BJ (cell line): ENCODE measurements around the gene ARR3. TPM values are rescaled to one million over a fixed set of nuclear protein-coding genes. Genes with fewer than 3 reads are reported as not detected.

Source experiments
- CTCF ChIA-PET: fragments of 350-600 bp; formaldehyde crosslinking; extraction: SDS; loops from one replicate; lab custom pipeline; 2021; ENCODE audit warnings: antibody characterized with exemption, inconsistent platforms; lab: Yijun Ruan, JAX
- POLR2A ChIA-PET: fragments of 300-600 bp; sonication (Branson Sonifier 250); formaldehyde crosslinking; extraction: SDS; loops from one replicate; lab custom pipeline; 2021; ENCODE audit warnings: antibody characterized with exemption; lab: Charles Lee
- DNase-seq: peaks from one replicate; pipeline ENCODE4 v3.0.0-alpha.2; 2011; ENCODE audit warnings: low read depth
- H3K27me3 ChIP-seq: 2 replicates; pipeline ENCODE4 v1.6.0; 2011; ENCODE audit warnings: low read length; ENCODE audit not compliant: control insufficient read depth, insufficient read depth
- H3K36me3 ChIP-seq: 2 replicates; pipeline ENCODE4 v1.5.1; 2011; ENCODE audit warnings: low read length; ENCODE audit not compliant: control insufficient read depth, insufficient read depth
- H3K4me3 ChIP-seq: 2 replicates; pipeline ENCODE4 v1.5.1; 2011; ENCODE audit warnings: low read depth, mild to moderate bottlenecking, control low read depth, low read length
- polyA minus RNA-seq: library from RNA; depleted of rRNA, polyadenylated mRNA; stranded (reverse); fragments of >200 nt; gene quantifications from 2 replicates; pipeline ENCODE4 v1.2.3, GENCODE V29; 2011; rRNA and poly(A)+ RNA removed
- polyA plus RNA-seq: library from polyadenylated mRNA; depleted of rRNA; stranded (reverse); fragments of >200 nt; gene quantifications from 2 replicates; pipeline ENCODE4 v1.2.3, GENCODE V29; 2011; rRNA removed
- TF ChIP-seq, protein P1 (sequence below): IDR thresholded peaks from 2 replicates; pipeline ENCODE4 v1.5.1; 2011; ENCODE audit warnings: low read depth, mild to moderate bottlenecking, control low read depth, inconsistent platforms, low read length, moderate library complexity; ENCODE audit not compliant: insufficient read depth

Gene ARR3
- polyA plus RNA-seq = not detected in 2 replicates
- not detected in 2 replicates for polyA minus RNA-seq

DNA sequence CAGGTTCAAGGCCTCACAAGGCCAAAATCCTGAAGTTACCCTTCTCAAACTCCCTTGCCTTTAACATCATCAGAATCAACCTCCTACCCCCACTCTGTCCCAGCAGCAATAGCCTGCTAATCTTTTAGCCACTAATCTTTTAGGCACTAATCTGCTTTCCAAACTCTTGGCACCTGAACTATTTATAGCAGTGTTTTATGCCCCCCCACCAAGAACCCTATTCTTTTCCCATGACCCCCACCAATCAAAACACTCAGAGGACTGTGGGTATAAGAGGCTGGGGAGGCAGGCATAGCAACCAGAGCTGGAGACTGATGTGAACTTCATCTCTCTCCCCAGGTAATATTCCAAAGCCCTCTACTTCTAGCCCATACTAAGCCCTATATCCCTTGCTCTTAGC lies at the start of gene ARR3:
Gene ARR3 (plus strand): TSS at position 301 of the 400 bp plus-strand sequence. CDS start 1,052 bp downstream, outside the sequence.
- Histone ChIP-seq H3K36me3 (no peaks in the 10 kb centered on the region), H3K4me3 (no peak within 1 kb of the TSS), H3K27me3 (no peaks in the 10 kb centered on the region)
- ChIA-PET POLR2A (no interaction called here), CTCF (no interaction called here)
- TF ChIP-seq, protein P1, sequence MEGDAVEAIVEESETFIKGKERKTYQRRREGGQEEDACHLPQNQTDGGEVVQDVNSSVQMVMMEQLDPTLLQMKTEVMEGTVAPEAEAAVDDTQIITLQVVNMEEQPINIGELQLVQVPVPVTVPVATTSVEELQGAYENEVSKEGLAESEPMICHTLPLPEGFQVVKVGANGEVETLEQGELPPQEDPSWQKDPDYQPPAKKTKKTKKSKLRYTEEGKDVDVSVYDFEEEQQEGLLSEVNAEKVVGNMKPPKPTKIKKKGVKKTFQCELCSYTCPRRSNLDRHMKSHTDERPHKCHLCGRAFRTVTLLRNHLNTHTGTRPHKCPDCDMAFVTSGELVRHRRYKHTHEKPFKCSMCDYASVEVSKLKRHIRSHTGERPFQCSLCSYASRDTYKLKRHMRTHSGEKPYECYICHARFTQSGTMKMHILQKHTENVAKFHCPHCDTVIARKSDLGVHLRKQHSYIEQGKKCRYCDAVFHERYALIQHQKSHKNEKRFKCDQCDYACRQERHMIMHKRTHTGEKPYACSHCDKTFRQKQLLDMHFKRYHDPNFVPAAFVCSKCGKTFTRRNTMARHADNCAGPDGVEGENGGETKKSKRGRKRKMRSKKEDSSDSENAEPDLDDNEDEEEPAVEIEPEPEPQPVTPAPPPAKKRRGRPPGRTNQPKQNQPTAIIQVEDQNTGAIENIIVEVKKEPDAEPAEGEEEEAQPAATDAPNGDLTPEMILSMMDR = no peak
- no peak for DNase-seq

DNA sequence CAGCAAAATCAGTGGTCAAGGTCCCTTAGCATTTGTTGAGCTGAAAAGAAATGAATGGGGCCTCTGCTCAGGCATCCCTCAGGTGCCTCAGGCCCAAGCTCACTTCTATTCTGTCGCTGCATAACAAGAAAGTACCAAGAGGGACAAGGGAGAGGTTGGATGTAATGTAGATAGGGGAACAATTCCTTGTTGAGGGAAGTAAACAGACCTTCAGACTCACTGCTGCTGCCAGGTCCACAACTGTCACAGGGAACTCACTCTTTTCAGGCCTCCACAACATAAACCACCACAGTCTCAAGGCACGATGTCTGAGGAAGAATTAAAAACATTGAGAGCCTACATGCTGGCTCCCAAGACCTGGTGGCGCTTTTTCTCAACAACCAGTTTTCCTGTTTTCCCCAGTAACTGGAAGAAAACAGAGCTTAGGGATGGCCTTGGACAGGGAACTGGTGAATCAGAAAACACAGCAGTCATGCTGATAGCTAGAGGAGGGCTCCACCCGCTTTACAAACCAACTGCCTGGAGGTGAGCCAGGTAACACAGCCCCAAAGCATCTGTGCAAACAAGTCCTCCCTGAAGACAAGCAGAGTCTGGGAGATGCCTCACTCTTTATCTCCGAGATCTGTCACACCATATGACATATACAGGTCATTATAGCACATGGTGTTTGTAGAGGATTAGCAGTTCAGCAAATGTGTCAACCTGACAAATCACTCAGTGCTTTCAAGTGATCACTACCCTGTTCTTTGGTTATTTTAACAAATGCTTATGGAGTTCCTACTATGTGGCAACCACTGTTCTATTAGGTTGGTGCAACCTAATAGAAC lies 48.0 kb upstream of the ARR3 start:
- Histone ChIP-seq H3K4me3 (no peak overlapping the region), H3K36me3 (no peaks in the 10 kb centered on the region), H3K27me3 (no peaks in the 10 kb centered on the region)
- CTCF ChIA-PET = no interaction called here
- TF ChIP-seq, protein P1 = no peak
- DNase-seq = no peak
- POLR2A ChIA-PET = no interaction called here

DNA sequence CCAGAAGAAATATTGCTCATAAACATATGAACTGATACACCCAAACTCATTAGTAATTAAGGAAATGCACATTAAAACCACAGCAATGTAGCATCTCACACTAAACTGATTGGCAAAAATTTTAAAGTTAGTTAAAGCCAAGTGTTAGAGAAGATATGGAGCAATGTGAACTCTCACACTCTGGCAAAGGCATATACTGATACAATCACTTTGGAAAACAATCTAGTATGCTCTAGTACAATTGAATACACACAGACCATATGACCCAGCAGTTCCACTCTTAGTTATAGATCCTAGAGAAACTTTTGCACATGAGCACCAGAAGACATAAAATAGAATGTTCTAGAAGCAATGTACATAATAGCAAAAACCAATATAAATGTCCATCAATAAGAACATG lies 42.1 kb upstream of the ARR3 start:
- ChIA-PET CTCF (no interaction called here), POLR2A (no interaction called here)

DNA sequence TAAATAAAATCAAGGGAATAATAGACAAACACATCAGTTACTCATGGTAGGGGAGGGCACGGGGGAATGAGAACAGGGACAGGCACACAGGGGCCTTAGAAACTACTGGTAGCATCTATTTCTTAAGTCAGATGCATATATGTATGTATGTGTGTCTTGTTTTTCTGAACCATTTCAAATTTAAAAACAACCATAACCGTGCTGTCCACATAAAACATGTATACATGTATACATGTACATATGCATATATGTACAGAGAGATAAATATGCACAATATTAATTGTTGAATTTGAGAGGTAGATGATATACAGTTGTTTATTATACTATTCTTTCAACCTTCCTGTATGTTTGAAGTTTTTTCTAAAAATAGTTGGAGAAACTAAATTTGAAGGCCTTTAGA lies 41.4 kb upstream of the ARR3 start:
- H3K36me3 ChIP-seq = no peaks in the 10 kb centered on the region
- TF ChIP-seq, protein P1 = no peak
- no peaks in the 10 kb centered on the region for H3K27me3 ChIP-seq
- no peak overlapping the region for H3K4me3 ChIP-seq
- no peak for DNase-seq
- POLR2A ChIA-PET = no interaction called here
- CTCF ChIA-PET = no interaction called here

More for the DNA sequence above, 42.1 kb upstream of the ARR3 start:
- DNase-seq = no peak
- H3K36me3 ChIP-seq = no peaks in the 10 kb centered on the region
- H3K4me3 ChIP-seq = no peak overlapping the region
- no peaks in the 10 kb centered on the region for H3K27me3 ChIP-seq
- TF ChIP-seq, protein P1 = no peak

DNA sequence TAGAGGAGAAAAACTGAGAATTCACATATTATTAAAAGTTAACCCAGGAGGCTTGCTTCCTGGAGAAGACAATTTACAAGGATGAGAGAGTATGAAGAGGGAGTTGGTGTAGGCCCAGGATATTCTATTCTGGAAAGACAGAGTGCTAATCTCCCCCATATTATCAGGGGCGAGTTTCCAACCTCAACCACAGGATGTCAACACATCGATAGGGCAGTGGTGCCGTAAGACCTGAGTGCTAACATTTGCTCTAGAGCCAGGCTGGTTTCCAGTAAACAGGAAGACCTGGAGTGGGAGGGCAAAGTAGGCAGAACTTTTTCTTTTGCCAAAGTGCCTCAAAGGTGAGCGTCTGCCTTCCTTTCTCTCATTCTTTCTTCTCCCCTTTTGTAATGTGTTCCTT lies 36.5 kb upstream of the ARR3 start:
- ChIA-PET POLR2A (no interaction called here), CTCF (no interaction called here)
- Histone ChIP-seq H3K4me3 (no peak overlapping the region), H3K36me3 (no peaks in the 10 kb centered on the region), H3K27me3 (peaks cover 1% of the 10 kb centered on the region; the same call in 1 of the 2 replicates)
- TF ChIP-seq, protein P1 = no peak
- DNase-seq = no peak
